ENCODE results near the gene ACKR3.

The ACKR3 gene

GRCh38 chr2:236613612-236614011 lies 44.0 kb downstream of the ACKR3 start:
- no peak for DNase-seq

- DNase-seq, result no peak
Observed at GRCh38 chr2:236614551-236614950, 44.9 kb downstream of the ACKR3 start.

- DNase-seq, result no peak
Observed at GRCh38 chr2:236616031-236616430, 46.4 kb downstream of the ACKR3 start.

GRCh38 chr2:236616624-236617023 lies 47.0 kb downstream of the ACKR3 start:
- DNase-seq, result no peak

DNA sequence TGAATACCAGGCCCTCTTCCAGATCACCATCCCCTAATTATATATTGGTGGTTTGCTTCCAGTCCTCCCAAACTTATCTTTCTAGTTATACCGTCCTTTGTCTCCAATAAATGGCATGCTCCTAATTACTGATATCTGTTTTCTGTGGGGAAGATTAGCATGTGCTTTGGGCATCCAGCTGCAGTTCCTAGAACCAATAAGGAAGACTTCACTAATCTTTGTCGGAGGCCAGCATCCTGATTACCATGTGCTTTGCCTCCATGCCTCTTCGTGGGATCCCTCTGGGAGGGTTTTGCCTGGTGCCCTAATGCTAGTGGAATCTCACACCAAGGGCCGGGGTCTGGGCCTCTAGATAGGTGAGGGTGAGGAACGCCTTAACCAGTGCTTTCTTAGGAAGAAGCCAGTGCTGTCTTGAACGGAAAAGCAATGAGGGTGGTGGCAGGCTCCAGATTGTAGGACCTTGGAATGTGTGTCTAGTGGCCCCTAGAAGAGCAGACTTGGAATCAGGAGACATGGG lies 47.7 kb downstream of the ACKR3 start:
- no peak for DNase-seq

DNA sequence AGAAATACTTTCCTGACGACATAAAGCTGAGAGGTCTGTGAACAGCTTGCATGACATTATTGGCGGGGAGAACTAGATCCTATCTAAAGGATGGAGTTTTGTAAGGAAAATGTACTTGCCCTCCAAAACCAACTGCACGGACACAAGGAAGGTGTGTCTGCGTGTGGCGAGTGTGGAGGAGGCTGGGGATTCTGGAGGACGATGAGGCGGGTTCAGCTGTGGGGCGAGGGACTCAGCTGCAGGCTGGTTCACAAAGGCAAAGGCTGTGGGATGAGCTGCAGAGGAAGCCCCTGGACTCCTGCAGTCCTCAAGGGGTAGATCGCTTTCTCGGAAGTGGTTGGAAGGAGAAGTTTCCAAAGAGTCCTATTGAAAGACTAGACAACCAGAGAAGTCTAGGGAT lies 48.2 kb downstream of the ACKR3 start:
- no peak for DNase-seq

- no peak for DNase-seq
Observed at GRCh38 chr2:236618370-236618769, 48.7 kb downstream of the ACKR3 start.

DNA sequence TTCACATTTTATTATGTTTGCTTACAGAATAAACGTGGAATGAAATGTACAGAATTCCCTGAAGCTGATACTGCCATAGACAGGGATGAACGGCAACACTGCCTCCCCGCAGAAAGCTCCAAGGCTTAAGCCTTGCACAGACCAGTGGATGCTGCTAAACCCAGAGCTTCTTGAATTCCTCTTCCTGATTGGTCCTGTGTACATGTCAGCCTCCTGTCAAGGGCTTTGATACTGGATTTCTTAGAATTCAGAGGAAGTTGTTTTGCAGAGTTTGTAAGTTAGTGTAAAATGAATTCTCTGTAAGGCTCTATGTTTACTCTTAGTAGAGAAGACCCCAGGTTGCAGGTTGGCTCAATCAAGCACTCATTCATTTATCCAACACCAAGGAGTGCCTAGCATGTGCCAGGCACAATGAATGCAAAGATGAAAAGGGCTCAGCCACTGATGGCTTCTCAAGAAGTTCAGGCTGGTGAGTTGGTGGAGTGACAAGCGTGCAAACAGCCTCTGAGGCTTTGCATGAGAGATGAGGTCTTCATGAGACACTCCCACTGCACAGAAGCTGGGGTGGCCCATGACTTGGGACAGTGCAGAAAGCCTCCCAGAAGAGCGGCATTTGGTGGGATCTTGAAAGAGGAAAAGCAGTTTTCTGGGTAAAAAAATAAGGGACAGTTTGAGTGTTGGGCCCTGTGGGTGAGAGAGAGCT lies 50.4 kb downstream of the ACKR3 start:
- DNase-seq, result no peak

DNA sequence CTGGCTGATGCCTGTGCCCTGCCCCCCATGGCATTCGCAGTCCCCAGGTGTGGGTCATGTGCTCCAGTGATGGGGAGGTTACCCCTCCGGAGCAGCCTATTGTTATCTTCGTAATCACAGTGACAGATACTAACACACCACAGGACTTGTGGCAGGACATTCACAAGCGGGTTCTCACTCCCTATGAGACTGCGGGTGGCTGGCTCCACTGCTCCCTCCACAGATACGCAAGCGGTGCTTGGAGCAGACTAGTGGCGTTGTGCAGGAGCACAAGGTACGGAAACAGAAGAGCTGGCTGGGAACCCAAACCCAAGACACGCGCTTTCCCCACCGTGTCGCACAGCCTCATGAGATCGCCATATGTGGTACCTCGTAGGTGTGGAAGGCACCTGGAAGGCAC lies 52.2 kb downstream of the ACKR3 start:
- DNase-seq, result no peak

DNA sequence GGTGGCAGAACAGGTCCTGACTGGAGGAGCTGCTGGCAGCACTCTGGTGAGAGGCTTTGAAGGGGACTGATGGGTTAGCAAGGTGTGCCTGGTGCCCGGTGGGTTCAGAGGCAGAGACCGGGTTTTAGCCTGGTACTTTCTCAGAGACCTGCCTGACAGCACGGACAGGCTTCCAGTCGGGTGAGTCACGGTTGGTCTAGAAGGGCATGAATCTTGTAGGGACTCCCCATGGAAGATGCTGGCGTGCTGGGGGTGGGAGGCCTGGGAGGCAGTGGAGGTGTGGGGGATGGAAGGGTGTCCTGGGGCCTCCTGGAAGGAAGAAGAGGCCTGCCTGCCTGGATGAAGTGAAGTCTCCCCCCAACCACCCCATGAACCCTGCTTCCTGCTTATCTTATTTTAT lies 52.6 kb downstream of the ACKR3 start:
- no peak for DNase-seq

DNA sequence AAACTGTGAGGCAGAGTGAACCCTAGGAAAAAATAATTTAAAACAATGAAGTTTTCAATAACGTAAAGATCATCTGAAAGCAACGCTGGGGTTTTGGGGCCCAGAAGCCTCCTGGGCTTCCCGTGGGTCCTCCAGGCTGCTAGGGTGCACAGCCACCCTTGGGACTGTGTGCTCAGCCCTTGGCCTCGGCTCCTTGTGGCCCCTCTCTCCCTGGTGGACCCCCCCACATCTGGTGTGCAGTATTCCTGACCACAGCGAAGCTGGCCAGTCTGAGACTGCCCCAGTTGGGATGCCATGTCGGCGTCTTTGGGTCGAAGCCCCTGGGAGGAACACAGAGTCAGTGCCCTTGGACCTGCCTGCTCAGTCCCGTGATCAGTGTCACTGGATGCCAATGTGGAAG lies 53.0 kb downstream of the ACKR3 start:
- no peak for DNase-seq

DNA sequence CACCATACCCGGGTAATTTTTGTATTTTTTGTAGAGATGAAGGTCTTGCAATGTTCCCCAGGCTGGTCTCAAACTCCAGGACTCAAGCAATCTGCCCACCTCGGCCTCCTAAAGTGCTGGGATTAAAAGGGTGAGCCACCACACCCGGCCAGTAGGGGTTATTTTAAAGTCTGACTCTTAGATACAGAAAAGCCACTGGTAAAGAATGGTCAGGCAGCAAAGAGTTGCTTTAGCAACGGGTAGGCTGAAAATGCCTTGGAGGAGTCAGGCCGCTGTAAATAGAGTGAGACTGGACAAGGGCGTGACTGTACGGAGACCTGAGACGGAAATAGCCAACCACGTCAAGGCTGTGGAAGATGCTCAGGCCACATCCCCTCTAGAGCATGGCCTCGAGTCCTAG lies 54.2 kb downstream of the ACKR3 start:
- no peak for DNase-seq

GRCh38 chr2:236625156-236625690 lies 55.6 kb downstream of the ACKR3 start:
- DNase-seq, result no peak

GRCh38 chr2:236626391-236627150 lies 56.9 kb downstream of the ACKR3 start:
- no peak for DNase-seq

- no peak for DNase-seq
Observed at GRCh38 chr2:236627193-236627592, 57.6 kb downstream of the ACKR3 start.

DNA sequence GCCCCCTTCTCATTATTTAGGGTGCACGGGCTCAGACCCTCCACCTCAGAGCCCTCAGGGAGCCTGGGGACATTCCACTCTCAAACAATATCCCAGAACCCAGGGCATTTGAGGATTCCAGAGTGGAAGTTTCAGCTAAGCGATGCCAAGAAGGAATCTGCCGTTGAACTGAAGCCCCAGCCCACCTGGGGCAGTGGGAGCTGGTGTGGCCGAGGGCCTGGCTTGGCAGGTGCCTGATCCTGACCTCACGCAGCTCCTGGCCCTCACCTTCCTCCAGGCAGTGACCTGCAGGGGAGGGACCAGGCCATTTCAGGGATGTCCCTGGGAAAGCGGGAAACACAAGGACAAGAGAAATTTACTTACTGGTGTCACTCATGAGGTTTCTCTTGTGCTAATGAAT lies 58.2 kb downstream of the ACKR3 start:
- DNase-seq, result no peak

DNA sequence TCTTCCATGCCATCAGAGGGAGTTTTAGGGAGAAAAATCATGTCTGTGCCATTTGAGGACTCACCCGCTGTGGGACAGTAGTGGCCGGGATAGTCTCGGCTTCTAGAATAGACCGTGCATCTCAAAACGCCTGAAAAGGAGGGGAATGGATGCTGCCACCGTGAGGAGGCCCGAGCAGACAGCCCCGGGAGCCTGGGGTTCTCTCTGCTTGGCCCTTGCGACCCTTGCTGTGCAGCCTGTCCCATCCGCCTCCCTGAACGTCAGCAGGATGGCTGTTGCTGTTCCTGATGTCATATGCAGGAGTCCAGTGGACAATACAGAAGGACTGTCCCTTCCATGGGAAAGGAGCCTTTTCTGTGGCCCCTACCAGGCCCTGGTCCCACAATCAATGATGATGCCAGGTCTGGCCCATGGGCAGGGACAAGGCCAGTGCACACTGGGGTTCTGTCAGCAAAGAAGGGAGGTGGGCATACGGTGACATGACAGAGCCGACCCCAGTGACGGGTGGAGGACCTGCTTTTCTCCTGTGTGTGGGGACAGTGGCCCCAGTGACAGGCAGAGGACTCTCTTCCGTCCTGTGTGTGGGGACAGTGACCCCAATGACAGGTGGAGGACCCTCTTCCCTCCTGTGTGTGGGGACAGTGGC lies 58.8 kb downstream of the ACKR3 start:
- no peak for DNase-seq

- no peak for DNase-seq
Observed at GRCh38 chr2:236628981-236629605, 59.5 kb downstream of the ACKR3 start.

DNA sequence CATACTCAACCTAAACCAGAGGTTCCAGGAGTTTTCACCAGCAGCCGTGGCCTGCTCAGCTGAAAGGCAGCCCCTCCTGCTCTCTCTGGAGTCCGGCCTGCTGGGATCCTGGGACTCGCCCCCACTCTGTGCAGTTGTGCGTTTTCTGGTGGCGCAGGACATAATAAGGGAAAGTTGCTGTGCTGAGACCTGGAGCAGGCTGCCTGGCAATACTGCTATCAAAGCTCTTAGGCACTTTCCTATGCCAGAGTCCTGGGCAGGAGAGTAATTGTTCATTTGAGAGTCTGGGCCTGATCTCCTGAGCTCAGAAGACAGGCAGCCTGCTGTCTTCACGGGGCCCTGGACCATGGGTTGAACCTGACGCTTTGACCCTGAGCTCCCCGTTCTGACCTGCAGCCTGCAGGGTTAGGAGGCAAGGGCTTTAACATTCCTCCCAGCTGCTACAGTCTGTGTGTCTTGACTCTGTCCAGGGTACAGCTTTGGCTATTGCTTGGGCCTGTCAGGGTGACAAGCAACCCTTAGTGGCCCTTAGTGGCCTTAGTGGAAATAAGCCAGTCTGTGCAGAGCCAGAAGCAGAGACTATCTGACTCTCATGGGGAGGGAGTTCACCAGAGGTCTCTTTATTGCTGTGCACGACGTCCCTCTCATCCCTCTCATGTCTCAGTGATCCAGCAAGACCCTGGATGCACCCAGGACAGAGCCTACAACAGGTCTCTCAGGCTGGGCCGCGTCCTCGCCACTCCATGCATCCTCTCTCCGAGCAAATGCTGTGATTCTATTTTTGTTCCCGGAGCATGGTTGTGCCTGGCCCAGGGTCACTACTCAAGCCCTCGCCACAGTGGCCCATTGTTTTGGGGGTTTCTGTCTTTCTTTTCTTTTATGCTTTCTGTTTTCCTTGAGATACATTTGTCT lies 60.6 kb downstream of the ACKR3 start:
- DNase-seq, result no peak

DNA sequence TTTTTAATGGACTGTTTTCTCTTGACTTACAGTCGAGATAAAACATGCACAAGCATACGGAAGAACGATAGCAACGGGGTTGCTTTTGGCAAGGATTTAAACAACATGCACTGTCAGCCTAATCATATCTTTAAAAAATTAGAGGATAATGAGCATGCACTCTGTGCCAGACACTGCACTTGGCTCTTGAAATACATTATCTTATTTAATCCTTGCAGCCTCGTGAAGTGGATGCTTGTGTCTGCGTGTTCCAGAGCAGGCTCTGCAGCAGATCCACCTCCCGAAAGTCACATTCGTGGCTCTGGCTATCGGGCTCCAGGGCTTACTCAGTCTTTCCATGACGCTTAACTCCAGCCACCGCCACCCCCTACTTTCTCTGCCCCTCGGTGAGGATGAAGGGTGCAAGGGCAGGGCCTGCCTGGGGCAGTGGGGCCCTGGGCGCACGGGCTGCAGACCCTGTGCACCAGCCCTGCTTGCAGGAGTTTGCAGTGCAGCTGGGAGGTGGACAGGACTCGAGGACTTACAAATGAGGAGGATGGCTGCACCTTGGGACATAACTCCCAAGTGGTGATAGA lies 61.7 kb downstream of the ACKR3 start:
- DNase-seq, result no peak

DNA sequence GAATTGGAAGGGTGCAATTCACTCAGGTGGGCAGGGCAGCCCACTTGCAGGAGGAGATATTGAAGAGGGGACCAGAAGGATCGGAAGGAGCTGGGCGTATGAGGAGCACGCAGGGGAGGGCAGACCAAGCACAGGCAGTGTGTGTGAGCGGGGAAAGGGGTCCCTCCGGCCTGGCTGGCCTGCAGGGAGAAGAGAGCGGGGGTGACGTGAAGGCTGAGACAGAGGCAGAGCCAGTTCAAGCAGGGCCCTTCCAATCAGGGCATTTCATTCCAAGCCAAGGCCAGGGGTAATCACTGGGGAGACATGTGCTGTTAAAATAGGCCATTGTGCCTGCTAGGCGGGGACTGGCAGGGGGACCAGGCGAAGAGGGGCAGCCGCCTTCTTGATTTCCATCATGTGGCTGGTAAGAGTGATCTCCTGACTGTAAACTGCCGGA lies 62.2 kb downstream of the ACKR3 start:
- DNase-seq, result no peak

All from NCI-H1417 treated with DMSO at 0.1 percent for 48 hours (cell line).